HCT116 (cell line): ENCODE measurements around the gene CRISP3. TPM values are rescaled to one million over a fixed set of nuclear protein-coding genes. Genes with fewer than 3 reads are reported as not detected.

ENCODE experiments used
- ATAC-seq: fragments of 200-7000 bp; cut with Tn5 transposase; 2 replicates; pipeline ENCODE4 v1.9.1; 2020; ENCODE audit warnings: mild to moderate bottlenecking, moderate library complexity
- BruUV-seq: library from RNA; stranded (reverse); fragments of 400-500 nt; replicated peaks from 2 replicates; lab custom pipeline; 2021; lab: Mats Ljungman, UMichigan
- CTCF ChIA-PET: fragments of 300-600 bp; sonication (Branson Sonifier 250); formaldehyde crosslinking; loops from one replicate; lab custom pipeline; 2021; ENCODE audit warnings: antibody characterized with exemption; lab: Charles Lee
- POLR2A ChIA-PET: fragments of 300-600, 350-600 bp; sonication (Branson Sonifier 250); formaldehyde crosslinking; loops from one replicate; lab custom pipeline; 2021; ENCODE audit warnings: antibody characterized with exemption; lab: Charles Lee
- RAD21 ChIA-PET, 2 experiments: fragments of 300-600 bp; sonication (Branson Sonifier 250); formaldehyde crosslinking; loops; one replicate each; lab custom pipeline; 2023; ENCODE audit warnings: low total read pairs in 2 of 2; ENCODE audit not compliant: uncharacterized antibody in 2 of 2, unreplicated experiment in 2 of 2, low non-redundant PET in 1 of 2; lab: Charles Lee
- DNase-seq: peaks from one replicate; pipeline ENCODE4 v3.0.0-alpha.2; 2010; ENCODE audit warnings: low read depth, low spot score
- H2AFZ ChIP-seq: fragments of 200-600 bp; shearing (Covaris generic), sonication (generic); 2 replicates; pipeline ENCODE4 v1.6.1; 2017; ENCODE audit warnings: low read depth, mixed run types, mixed read lengths, antibody characterized with exemption, low read length; ENCODE audit not compliant: poor library complexity, severe bottlenecking
- H3K27ac ChIP-seq: 2 replicates; pipeline ENCODE4 v1.5.1; 2012; ENCODE audit warnings: low read depth, low read length
- H3K27me3 ChIP-seq: fragments of 200-600 bp; sonication (generic); 2 replicates; pipeline ENCODE4 v1.6.1; 2016; ENCODE audit warnings: mixed run types, low read length, mixed read lengths; ENCODE audit not compliant: insufficient read depth
- H3K36me3 ChIP-seq, 2 experiments: fragments of 200-500 bp in 1 of 2; fragments of 200-600 bp in 1 of 2; sonication (Bioruptor generic) in 1 of 2; sonication (generic) in 1 of 2; 2 replicates each; pipeline versions ENCODE4 v1.5.1 to v1.6.1; 2014 to 2016; ENCODE audit warnings: low read length in 2 of 2, inconsistent platforms in 1 of 2, mixed read lengths in 1 of 2, mixed run types in 1 of 2; ENCODE audit not compliant: insufficient read depth in 2 of 2, control insufficient read depth in 1 of 2
- H3K4me1 ChIP-seq, 2 experiments: fragments of 200-600 bp in 1 of 2; sonication (generic) in 1 of 2; 2 replicates each; pipeline versions ENCODE4 v1.5.1 to v1.6.1; 2012 to 2017; ENCODE audit warnings: low read length in 2 of 2, inconsistent platforms in 1 of 2, mild to moderate bottlenecking in 1 of 2, mixed read lengths in 1 of 2, mixed run types in 1 of 2, moderate library complexity in 1 of 2; ENCODE audit not compliant: insufficient read depth in 2 of 2, control insufficient read depth in 1 of 2
- H3K4me2 ChIP-seq: fragments of 200-600 bp; sonication (generic); 2 replicates; pipeline ENCODE4 v1.6.1; 2017; ENCODE audit warnings: mixed run types, low read length, mixed read lengths
- H3K4me3 ChIP-seq, 2 experiments: fragments of 200-600 bp in 1 of 2; sonication (generic) in 1 of 2; replicated peaks in 1 of 2; 2 replicates each; pipeline ENCODE4 v1.5.1; 2011 to 2016; ENCODE audit warnings: low read length in 2 of 2, control low read depth in 1 of 2, low read depth in 1 of 2, mild to moderate bottlenecking in 1 of 2, mixed read lengths in 1 of 2, mixed run types in 1 of 2
- H3K79me2 ChIP-seq: fragments of 200-600 bp; sonication (generic); 2 replicates; pipeline ENCODE4 v1.6.1; 2017; ENCODE audit warnings: mild to moderate bottlenecking, mixed run types, low read length, moderate library complexity, mixed read lengths; ENCODE audit not compliant: insufficient read depth
- H3K9ac ChIP-seq: fragments of 200-600 bp; sonication (generic); 2 replicates; pipeline ENCODE4 v1.6.1; 2016; ENCODE audit warnings: low read length, mixed read lengths
- H3K9me2 ChIP-seq: fragments of 200-600 bp; sonication (generic), shearing (Covaris generic); 2 replicates; pipeline ENCODE4 v1.6.1; 2017; ENCODE audit warnings: mixed run types, mild to moderate bottlenecking, moderate library complexity; ENCODE audit not compliant: insufficient read depth
- H3K9me3 ChIP-seq, 2 experiments: fragments of 200-500 bp in 1 of 2; fragments of 200-600 bp in 1 of 2; sonication (Bioruptor generic) in 1 of 2; sonication (generic) in 1 of 2; 2 replicates each; pipeline ENCODE4 v1.6.1; 2014 to 2017; ENCODE audit warnings: low read length in 2 of 2, mixed read lengths in 2 of 2, inconsistent platforms in 1 of 2, low read depth in 1 of 2, mild to moderate bottlenecking in 1 of 2, mixed run types in 1 of 2, moderate library complexity in 1 of 2; ENCODE audit not compliant: control insufficient read depth in 1 of 2, insufficient read depth in 1 of 2
- H4K20me1 ChIP-seq: fragments of 200-600 bp; sonication (generic), shearing (Covaris generic); 2 replicates; pipeline ENCODE4 v1.6.1; 2017; ENCODE audit warnings: mixed run types, mild to moderate bottlenecking, moderate library complexity; ENCODE audit not compliant: insufficient read depth
- CEBPB ChIP-seq: IDR thresholded peaks from 2 replicates; pipeline ENCODE4 v1.6.1; 2012; ENCODE audit warnings: low read depth
- CTCF ChIP-seq, 3 experiments: fragments of 200-600 bp in 1 of 3; sonication (generic) in 1 of 3; IDR thresholded peaks in 2 of 3; conservative IDR thresholded peaks in 1 of 3; 2 replicates each; pipeline ENCODE4 v1.5.1; 2012 to 2017; ENCODE audit warnings: low read depth in 2 of 3, low read length in 2 of 3, antibody characterized with exemption in 1 of 3, borderline replicate concordance in 1 of 3, control low read depth in 1 of 3, mild to moderate bottlenecking in 1 of 3, mixed read lengths in 1 of 3, mixed run types in 1 of 3, moderate library complexity in 1 of 3; ENCODE audit not compliant: insufficient read depth in 1 of 3
- EZH2 ChIP-seq: fragments of 200-600 bp; sonication (generic); IDR thresholded peaks from 2 replicates; pipeline ENCODE4 v1.6.1; 2017; ENCODE audit warnings: antibody characterized with exemption, mixed run types
- JUND ChIP-seq: IDR thresholded peaks from 2 replicates; pipeline ENCODE4 v1.6.1; 2012
- MAX ChIP-seq: IDR thresholded peaks from 2 replicates; pipeline ENCODE4 v1.6.1; 2012
- POLR2A ChIP-seq: IDR thresholded peaks from 2 replicates; pipeline ENCODE4 v1.7.0; 2011; ENCODE audit warnings: borderline replicate concordance; ENCODE audit not compliant: insufficient read depth, insufficient read length; ENCODE audit errors: extremely low read depth
- POLR2AphosphoS5 ChIP-seq: IDR thresholded peaks from 2 replicates; pipeline ENCODE4 v1.6.1; 2011; ENCODE audit warnings: mild to moderate bottlenecking, low read depth, low read length, moderate library complexity
- RAD21 ChIP-seq: IDR thresholded peaks from 2 replicates; pipeline ENCODE4 v1.6.1; 2012; ENCODE audit warnings: low read depth, mild to moderate bottlenecking
- SP1 ChIP-seq: IDR thresholded peaks from 2 replicates; pipeline ENCODE4 v1.6.1; 2012; ENCODE audit warnings: low read depth
- TCF7L2 ChIP-seq: IDR thresholded peaks from 2 replicates; pipeline ENCODE4 v1.7.0; 2011; ENCODE audit warnings: borderline replicate concordance, inconsistent platforms; ENCODE audit not compliant: insufficient read depth, insufficient read length; ENCODE audit errors: extremely low read depth
- YY1 ChIP-seq: IDR thresholded peaks from 2 replicates; pipeline ENCODE4 v1.6.1; 2011; ENCODE audit warnings: low read length, low read depth, moderate library complexity, mild to moderate bottlenecking; ENCODE audit not compliant: insufficient replicate concordance; ENCODE audit errors: extremely low read depth
- ZBTB33 ChIP-seq: IDR thresholded peaks from 2 replicates; pipeline ENCODE4 v1.6.1; 2011; ENCODE audit warnings: mild to moderate bottlenecking, low read length, moderate library complexity; ENCODE audit not compliant: insufficient replicate concordance; ENCODE audit errors: extremely low read depth
- ZFX ChIP-seq: fragments of 450-650 bp; IDR thresholded peaks from 2 replicates; pipeline ENCODE4 v1.6.1; 2017
- intact Hi-C: fragments of 100-400 bp; cut with micrococcal nuclease; formaldehyde crosslinking; loops from 2 replicates; pipeline ENCODE4 v1.10.0; 2022
- total RNA-seq: library from RNA; stranded (reverse); gene quantifications from one replicate; pipeline ENCODE4 v1.2.1, GENCODE V29; 2021; ENCODE audit not compliant: unreplicated experiment

Gene CRISP3
- total RNA-seq, 1 experiment from 2014 or later = not detected

DNA sequence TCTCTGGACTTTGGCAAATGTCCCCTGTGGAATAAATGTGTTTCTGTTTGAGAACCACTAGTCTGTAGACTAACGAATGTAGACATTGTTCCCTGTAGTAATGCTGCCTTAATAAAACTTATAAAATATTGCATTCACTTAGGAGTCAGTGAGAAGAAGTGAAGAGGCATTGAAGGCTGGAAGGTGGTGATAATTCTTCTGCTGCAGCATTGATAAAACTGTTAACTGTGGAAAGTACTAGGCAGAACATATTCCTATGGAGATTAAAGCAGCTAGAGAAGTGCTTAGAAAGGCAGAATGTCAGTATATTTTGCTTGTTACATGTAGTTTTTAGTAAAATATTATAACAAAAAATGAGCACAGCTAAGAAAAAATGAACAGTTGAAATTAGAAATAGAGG, 38.1 kb upstream of the CRISP3 start:
- Histone ChIP-seq H4K20me1 (no peaks in the 10 kb centered on the region), H3K27me3 (no peaks in the 10 kb centered on the region), H3K4me3 (no peak overlapping the region), H3K79me2 (no peaks in the 10 kb centered on the region), H3K9me3 (no peaks in the 10 kb centered on the region), H3K36me3 (no peaks in the 10 kb centered on the region), H3K4me1 (no peaks in the 10 kb centered on the region), H3K4me2 (no peak overlapping the region), H3K9me2 (no peaks in the 10 kb centered on the region), H3K9ac (no peak overlapping the region), H3K27ac (no peak overlapping the region), H2AFZ (no peak overlapping the region)
- RAD21 ChIA-PET = no interaction called here
- BruUV-seq = no TSS peak
- ATAC-seq (no peak), DNase-seq (no peak)
- intact Hi-C loops = no loop called here
- TF ChIP-seq ZBTB33 (no peak), SP1 (no peak), EZH2 (no peak), CTCF (IDR thresholded peaks at IDR 0.05 in 2 of 3, conservative IDR thresholded peaks at IDR 0.05 in 1 of 3; ENCODE audit: borderline replicate concordance in 1 of 3, insufficient read depth in 1 of 3, low read depth in 2 of 3, low read length in 2 of 3) (no peak), JUND (no peak), CEBPB (no peak), POLR2A (no peak), RAD21 (no peak), YY1 (no peak), TCF7L2 (no peak), MAX (no peak), ZFX (no peak), POLR2AphosphoS5 (no peak)
- CTCF ChIA-PET = no interaction called here
- POLR2A ChIA-PET = no interaction called here
